Thyroid gland (tissue), 4 donors: Measurements from ENCODE around the gene EIF4A3.

Source experiments
- CTCF ChIP-seq, 6 experiments: fragments of 200-600 bp in 3 of 6; fragments of 450-650 bp in 3 of 6; sonication (generic) in 3 of 6; IDR thresholded peaks; one replicate each; pipeline ENCODE4 v1.5.1; 2016 to 2019; ENCODE audit warnings: antibody characterized with exemption in 6 of 6, mild to moderate bottlenecking in 2 of 6, inconsistent platforms in 1 of 6, moderate library complexity in 1 of 6
- POLR2A ChIP-seq, 2 donors: fragments of 450-650 bp; IDR thresholded peaks; one replicate each; pipeline ENCODE4 v1.6.1; 2017; ENCODE audit warnings: antibody characterized with exemption in 2 of 2, mild to moderate bottlenecking in 2 of 2, moderate library complexity in 1 of 2

- no peak for TF ChIP-seq CTCF (IDR thresholded peaks at IDR 0.05)
- no peak for TF ChIP-seq POLR2A (IDR thresholded peaks at IDR 0.05)
These were observed 21.1 kb downstream of the EIF4A3 start for GRCh38 chr17:80125656-80126448.
